ENCODE data around the gene OSR1. TPM values are rescaled to one million over a fixed set of nuclear protein-coding genes. Genes with fewer than 3 reads are reported as not detected.

Gene OSR1
- total and polyA plus RNA-seq, 10 of the 15 experiments (the other 5 are each of a cell fraction or from before 2014, with no cell fraction given), result not detected

DNA sequence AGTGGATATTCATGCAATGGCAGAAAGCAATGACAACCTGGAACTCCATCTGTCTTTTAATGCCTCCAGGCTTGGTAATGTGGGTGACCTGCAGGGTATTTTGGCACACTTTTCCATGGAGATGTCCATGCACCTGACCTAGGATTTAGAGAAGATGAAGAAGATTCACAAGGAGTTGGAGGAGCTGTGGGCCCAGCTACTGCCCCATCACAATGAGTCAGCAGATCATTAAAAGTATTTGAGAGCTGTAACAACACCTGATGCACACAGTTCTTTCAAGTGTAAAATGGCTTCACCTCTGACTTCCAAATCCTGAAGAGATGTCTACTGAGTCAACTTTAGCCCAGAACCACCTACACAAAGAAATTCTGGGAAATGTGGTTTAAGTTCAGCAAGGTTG lies 22.1 kb upstream of the OSR1 start:
- Histone ChIP-seq H3K79me2 (ENCODE audit: control insufficient read depth, insufficient read depth, low read length) (no peaks in the 10 kb centered on the region), H3K9ac (ENCODE audit: control insufficient read depth, insufficient read depth, low read length) (no peak overlapping the region), H3K4me1 (ENCODE audit: control insufficient read depth, insufficient read depth, low read length) (no peaks in the 10 kb centered on the region), H3K4me2 (ENCODE audit: control insufficient read depth, insufficient read depth) (no peak overlapping the region), H4K20me1 (ENCODE audit: control insufficient read depth, insufficient read depth) (peaks cover 3% of the 10 kb centered on the region; the same call in 1 of the 2 replicates), H3K36me3 (ENCODE audit: control insufficient read depth in 2 of 2, insufficient read depth in 2 of 2, low read length in 1 of 2) (no peaks in the 10 kb centered on the region), H3K4me3 (no peak overlapping the region), H3K27ac (ENCODE audit: control insufficient read depth, insufficient read depth) (no peak overlapping the region), H2AFZ (ENCODE audit: control insufficient read depth, low read depth, low read length) (no peak overlapping the region), H3K9me3 (replicated peaks; ENCODE audit: control insufficient read depth, insufficient read depth, low read length) (no peaks in the 10 kb centered on the region), H3K27me3 (replicated peaks in 1 of 2; ENCODE audit: control insufficient read depth in 2 of 2, insufficient read depth in 2 of 2, low read length in 1 of 2) (no peaks in the 10 kb centered on the region; a peak in 1 of 4 replicates)
- TF ChIP-seq NR2C2 (IDR thresholded peaks at IDR 0.05; ENCODE audit: borderline replicate concordance, control insufficient read depth, insufficient read length, low read depth) (no peak), GABPA (IDR thresholded peaks at IDR 0.05; ENCODE audit: low read depth) (no peak), CREB1 (IDR thresholded peaks at IDR 0.05; ENCODE audit: low read depth) (no peak), SREBF2 (IDR thresholded peaks at IDR 0.05; ENCODE audit: low read length) (no peak), BRCA1 (IDR thresholded peaks at IDR 0.05; ENCODE audit: low read depth, low read length) (no peak), NFYA (IDR thresholded peaks at IDR 0.05; ENCODE audit: borderline replicate concordance, low read depth, low read length) (no peak), SMAD1 (IDR thresholded peaks at IDR 0.05; ENCODE audit: low read depth, partially characterized antibody) (no peak), EGR1 (IDR thresholded peaks at IDR 0.05; ENCODE audit: borderline replicate concordance in 1 of 2, low read depth in 2 of 2, low read length in 2 of 2) (no peak), ZSCAN29 (IDR thresholded peaks at IDR 0.05) (no peak), SREBF1 (IDR thresholded peaks at IDR 0.05; ENCODE audit: low read length) (no peak), MTA2 (IDR thresholded peaks at IDR 0.05; ENCODE audit: low read depth) (no peak), ZNF217 (IDR thresholded peaks at IDR 0.05) (no peak), HDGF (IDR thresholded peaks at IDR 0.05) (no peak), POLR2AphosphoS2 (IDR thresholded peaks at IDR 0.05; ENCODE audit: low read depth, low read length) (no peak), FOS (IDR thresholded peaks at IDR 0.05; ENCODE audit: borderline replicate concordance, extremely low read depth, insufficient read length) (no peak), GATAD2B (conservative IDR thresholded peaks at IDR 0.05; ENCODE audit: low read depth) (no peak), MEF2B (IDR thresholded peaks at IDR 0.05; ENCODE audit: partially characterized antibody, poor library complexity, severe bottlenecking) (no peak)
- TF ChIP-seq, protein P1, sequence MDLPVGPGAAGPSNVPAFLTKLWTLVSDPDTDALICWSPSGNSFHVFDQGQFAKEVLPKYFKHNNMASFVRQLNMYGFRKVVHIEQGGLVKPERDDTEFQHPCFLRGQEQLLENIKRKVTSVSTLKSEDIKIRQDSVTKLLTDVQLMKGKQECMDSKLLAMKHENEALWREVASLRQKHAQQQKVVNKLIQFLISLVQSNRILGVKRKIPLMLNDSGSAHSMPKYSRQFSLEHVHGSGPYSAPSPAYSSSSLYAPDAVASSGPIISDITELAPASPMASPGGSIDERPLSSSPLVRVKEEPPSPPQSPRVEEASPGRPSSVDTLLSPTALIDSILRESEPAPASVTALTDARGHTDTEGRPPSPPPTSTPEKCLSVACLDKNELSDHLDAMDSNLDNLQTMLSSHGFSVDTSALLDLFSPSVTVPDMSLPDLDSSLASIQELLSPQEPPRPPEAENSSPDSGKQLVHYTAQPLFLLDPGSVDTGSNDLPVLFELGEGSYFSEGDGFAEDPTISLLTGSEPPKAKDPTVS (IDR thresholded peaks at IDR 0.05; ENCODE audit: low read depth, low read length), result no peak
- TF ChIP-seq, protein P2, sequence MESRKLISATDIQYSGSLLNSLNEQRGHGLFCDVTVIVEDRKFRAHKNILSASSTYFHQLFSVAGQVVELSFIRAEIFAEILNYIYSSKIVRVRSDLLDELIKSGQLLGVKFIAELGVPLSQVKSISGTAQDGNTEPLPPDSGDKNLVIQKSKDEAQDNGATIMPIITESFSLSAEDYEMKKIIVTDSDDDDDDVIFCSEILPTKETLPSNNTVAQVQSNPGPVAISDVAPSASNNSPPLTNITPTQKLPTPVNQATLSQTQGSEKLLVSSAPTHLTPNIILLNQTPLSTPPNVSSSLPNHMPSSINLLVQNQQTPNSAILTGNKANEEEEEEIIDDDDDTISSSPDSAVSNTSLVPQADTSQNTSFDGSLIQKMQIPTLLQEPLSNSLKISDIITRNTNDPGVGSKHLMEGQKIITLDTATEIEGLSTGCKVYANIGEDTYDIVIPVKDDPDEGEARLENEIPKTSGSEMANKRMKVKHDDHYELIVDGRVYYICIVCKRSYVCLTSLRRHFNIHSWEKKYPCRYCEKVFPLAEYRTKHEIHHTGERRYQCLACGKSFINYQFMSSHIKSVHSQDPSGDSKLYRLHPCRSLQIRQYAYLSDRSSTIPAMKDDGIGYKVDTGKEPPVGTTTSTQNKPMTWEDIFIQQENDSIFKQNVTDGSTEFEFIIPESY (IDR thresholded peaks at IDR 0.05), result no peak
- TF ChIP-seq, protein P3, sequence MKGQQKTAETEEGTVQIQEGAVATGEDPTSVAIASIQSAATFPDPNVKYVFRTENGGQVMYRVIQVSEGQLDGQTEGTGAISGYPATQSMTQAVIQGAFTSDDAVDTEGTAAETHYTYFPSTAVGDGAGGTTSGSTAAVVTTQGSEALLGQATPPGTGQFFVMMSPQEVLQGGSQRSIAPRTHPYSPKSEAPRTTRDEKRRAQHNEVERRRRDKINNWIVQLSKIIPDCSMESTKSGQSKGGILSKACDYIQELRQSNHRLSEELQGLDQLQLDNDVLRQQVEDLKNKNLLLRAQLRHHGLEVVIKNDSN (IDR thresholded peaks at IDR 0.05; ENCODE audit: borderline replicate concordance, extremely low read length, insufficient read depth, low read depth, low read length), result no peak
- intact Hi-C loops (cut with micrococcal nuclease; ENCODE audit: unreplicated experiment), result no loop called here
- DNase-seq (ENCODE audit: low read depth, low spot score) (no peak), ATAC-seq (no peak), FAIRE-seq (no peak)
- ChIA-PET RAD21 (ENCODE audit: unreplicated experiment) (no interaction called here), SMC1A (ENCODE audit: uncharacterized antibody, unreplicated experiment) (no interaction called here), POLR2A (no interaction called here), CTCF (no interaction called here)
- no TSS peak for BruUV-seq (replicated peaks)
- in situ Hi-C loops (cut with MboI), result no loop called here
